HG03354 (cell line): Measurements from ENCODE around the gene COL6A2.

Experiments used
- ATAC-seq: cut with Tn5 transposase; IDR thresholded peaks from one replicate; pipeline ENCODE4 v1.9.1; 2021; ENCODE audit warnings: mild to moderate bottlenecking; ENCODE audit not compliant: unreplicated experiment, poor library complexity, severe bottlenecking

The COL6A2 gene

GRCh38 chr21:46150073-46150472 lies 52.2 kb downstream of the COL6A2 start:
- no peak for ATAC-seq

- no peak for ATAC-seq
These were observed 52.7 kb downstream of the COL6A2 start for GRCh38 chr21:46150491-46151121.

GRCh38 chr21:46151261-46151988 lies 53.5 kb downstream of the COL6A2 start:
- ATAC-seq = no peak

- no peak for ATAC-seq
These were observed 54.3 kb downstream of the COL6A2 start for GRCh38 chr21:46151989-46152926.

GRCh38 chr21:46152927-46153246 lies 55.0 kb downstream of the COL6A2 start:
- ATAC-seq = no peak

- ATAC-seq = no peak
These were observed 55.6 kb downstream of the COL6A2 start for GRCh38 chr21:46153247-46154154.

GRCh38 chr21:46154155-46154954 lies 56.4 kb downstream of the COL6A2 start:
- no peak for ATAC-seq

- ATAC-seq = no peak
These were observed 57.1 kb downstream of the COL6A2 start for GRCh38 chr21:46154955-46155513.

GRCh38 chr21:46155514-46156377 lies 57.8 kb downstream of the COL6A2 start, which contains the start of gene FTCD:
Gene FTCD, minus strand, starts transcription at chr21:46155579. Its CDS starts 56 bp downstream, at chr21:46155523.
- ATAC-seq = no peak

GRCh38 chr21:46156378-46156645 lies 58.4 kb downstream of the COL6A2 start:
- no peak for ATAC-seq

- ATAC-seq = no peak
These were observed 58.8 kb downstream of the COL6A2 start for GRCh38 chr21:46156678-46157077.

GRCh38 chr21:46157396-46157986 lies 59.6 kb downstream of the COL6A2 start:
- ATAC-seq = no peak

GRCh38 chr21:46157987-46158451 lies 60.1 kb downstream of the COL6A2 start:
- no peak for ATAC-seq

GRCh38 chr21:46158666-46159300 lies 60.9 kb downstream of the COL6A2 start:
- ATAC-seq = no peak

- no peak for ATAC-seq
These were observed 61.5 kb downstream of the COL6A2 start for GRCh38 chr21:46159390-46159789.

GRCh38 chr21:46159841-46160656 lies 62.1 kb downstream of the COL6A2 start:
- no peak for ATAC-seq
